ENCODE data around the gene SOX13.

- no peak for TF ChIP-seq CTCF (IDR thresholded peaks at IDR 0.05)
- TF ChIP-seq ZFX (IDR thresholded peaks at IDR 0.05; ENCODE audit: borderline replicate concordance): no peak
Observed at GRCh38 chr1:204098683-204099082, 25.8 kb downstream of the SOX13 start.
